PC-3 (cell line): ENCODE data around the gene DCHS2. TPM values are rescaled to one million over a fixed set of nuclear protein-coding genes. Genes with fewer than 3 reads are reported as not detected.

Experiments
- ATAC-seq: fragments of 200-7000 bp; cut with Tn5 transposase; 2 replicates; pipeline ENCODE4 v1.9.1; 2020; ENCODE audit warnings: mild to moderate bottlenecking, moderate library complexity
- BruUV-seq: library from RNA; stranded (reverse); fragments of 400-500 nt; replicated peaks from 2 replicates; lab custom pipeline; 2021; lab: Mats Ljungman, UMichigan
- CTCF ChIA-PET: fragments of 300-600 bp; sonication (Branson Sonifier 250); formaldehyde crosslinking; loops from one replicate; lab custom pipeline; 2022; ENCODE audit warnings: antibody characterized with exemption; lab: Charles Lee
- POLR2A ChIA-PET: fragments of 300-600 bp; sonication (Branson Sonifier 250); formaldehyde crosslinking; loops from one replicate; lab custom pipeline; 2022; ENCODE audit warnings: antibody characterized with exemption; ENCODE audit not compliant: unreplicated experiment; lab: Charles Lee
- DNase-seq: peaks from one replicate; pipeline ENCODE4 v3.0.0-alpha.2; 2015
- H2AFZ ChIP-seq: fragments of 300-600 bp; sonication (generic); 2 replicates; pipeline ENCODE4 v1.6.0; 2016; ENCODE audit warnings: antibody characterized with exemption, low read length
- H3F3A ChIP-seq: fragments of 300-600 bp; sonication (generic); one replicate; pipeline ENCODE4 v1.6.0; 2017; ENCODE audit warnings: antibody characterized with exemption, low read length, control low read depth, mild to moderate bottlenecking; ENCODE audit not compliant: unreplicated experiment
- H3K27ac ChIP-seq: fragments of 300-600 bp; sonication (generic); 2 replicates; pipeline ENCODE4 v1.5.1; 2016; ENCODE audit warnings: mild to moderate bottlenecking, low read length
- H3K27me3 ChIP-seq: fragments of 300-600 bp; sonication (generic); 2 replicates; pipeline ENCODE4 v1.6.1; 2016; ENCODE audit warnings: low read length, mixed read lengths
- H3K36me3 ChIP-seq: fragments of 300-600 bp; sonication (generic); 2 replicates; pipeline ENCODE4 v1.6.1; 2016; ENCODE audit warnings: low read depth, mixed run types, low read length, mixed read lengths
- H3K4me1 ChIP-seq: fragments of 300-600 bp; sonication (generic); 2 replicates; pipeline ENCODE4 v1.5.1; 2016; ENCODE audit warnings: low read length; ENCODE audit not compliant: insufficient read depth
- H3K4me2 ChIP-seq: fragments of 300-600 bp; sonication (generic); 2 replicates; pipeline ENCODE4 v1.6.0; 2016; ENCODE audit warnings: low read length
- H3K4me3 ChIP-seq: fragments of 300-600 bp; sonication (generic); 2 replicates; pipeline ENCODE4 v1.5.1; 2016; ENCODE audit warnings: mild to moderate bottlenecking, low read length, mixed read lengths
- H3K79me2 ChIP-seq: fragments of 300-600 bp; sonication (generic); 2 replicates; pipeline ENCODE4 v1.6.1; 2017; ENCODE audit warnings: low read length, mixed read lengths
- H3K9ac ChIP-seq: fragments of 300-600 bp; sonication (generic); 2 replicates; pipeline ENCODE4 v1.6.0; 2016; ENCODE audit warnings: mild to moderate bottlenecking, low read length
- H3K9me2 ChIP-seq: fragments of 300-600 bp; sonication (generic); replicated peaks from 2 replicates; pipeline ENCODE4 v1.6.1; 2016; ENCODE audit warnings: mixed run types, low read length, mixed read lengths
- H3K9me3 ChIP-seq: fragments of 300-600 bp; sonication (generic); 2 replicates; pipeline ENCODE4 v1.6.1; 2016; ENCODE audit warnings: low read length, mixed read lengths
- H4K20me1 ChIP-seq: fragments of 300-600 bp; sonication (generic); 2 replicates; pipeline ENCODE4 v1.6.1; 2016; ENCODE audit warnings: low read length, mixed read lengths
- CTCF ChIP-seq: fragments of 300-600 bp; sonication (generic); conservative IDR thresholded peaks from 2 replicates; pipeline ENCODE4 v1.5.1; 2017; ENCODE audit warnings: antibody characterized with exemption, low read depth, mild to moderate bottlenecking, low read length
- EZH2 ChIP-seq: fragments of 300-600 bp; sonication (generic); IDR thresholded peaks from one replicate; pipeline ENCODE4 v1.6.1; 2017; ENCODE audit warnings: antibody characterized with exemption, mild to moderate bottlenecking, low read length; ENCODE audit not compliant: unreplicated experiment
- EZH2phosphoT487 ChIP-seq: fragments of 300-600 bp; sonication (generic); IDR thresholded peaks from 2 replicates; pipeline ENCODE4 v1.6.1; 2018; ENCODE audit warnings: mild to moderate bottlenecking, antibody characterized with exemption, low read length, borderline replicate concordance
- intact Hi-C: fragments of 100-400 bp; cut with micrococcal nuclease; formaldehyde crosslinking; loops from 2 replicates; pipeline ENCODE4 v1.9.0; 2023
- total RNA-seq: library from RNA; depleted of rRNA; stranded (reverse); fragments of >200 nt; gene quantifications from 2 replicates; pipeline ENCODE4 v1.2.3, GENCODE V29; 2014

DCHS2 gene
- total RNA-seq, 1 experiment from 2014 or later: 0.22 TPM

GRCh38 chr4:154472858-154473257 lies 18.7 kb downstream of the DCHS2 start:
- POLR2A ChIA-PET: no interaction called here
- H2AFZ ChIP-seq: no peak overlapping the region
- H3K27me3 ChIP-seq: no peaks in the 10 kb centered on the region
- no TSS peak for BruUV-seq
- no peak overlapping the region for H3K4me2 ChIP-seq
- no peak overlapping the region for H3K9ac ChIP-seq
- TF ChIP-seq EZH2 (no peak), EZH2phosphoT487 (no peak), CTCF (no peak)
- H3K36me3 ChIP-seq: no peaks in the 10 kb centered on the region
- H3K4me1 ChIP-seq: peaks cover 6% of the 10 kb centered on the region
- H3K79me2 ChIP-seq: no peaks in the 10 kb centered on the region
- DNase-seq (no peak), ATAC-seq (no peak)
- CTCF ChIA-PET: no interaction called here
- no peak overlapping the region for H3K4me3 ChIP-seq
- H3K9me3 ChIP-seq: no peaks in the 10 kb centered on the region
- H3K27ac ChIP-seq: no peak overlapping the region
- intact Hi-C loops: no loop called here
- no peaks in the 10 kb centered on the region for H3F3A ChIP-seq
- H3K9me2 ChIP-seq: no peaks in the 10 kb centered on the region
- H4K20me1 ChIP-seq: no peaks in the 10 kb centered on the region

DNA sequence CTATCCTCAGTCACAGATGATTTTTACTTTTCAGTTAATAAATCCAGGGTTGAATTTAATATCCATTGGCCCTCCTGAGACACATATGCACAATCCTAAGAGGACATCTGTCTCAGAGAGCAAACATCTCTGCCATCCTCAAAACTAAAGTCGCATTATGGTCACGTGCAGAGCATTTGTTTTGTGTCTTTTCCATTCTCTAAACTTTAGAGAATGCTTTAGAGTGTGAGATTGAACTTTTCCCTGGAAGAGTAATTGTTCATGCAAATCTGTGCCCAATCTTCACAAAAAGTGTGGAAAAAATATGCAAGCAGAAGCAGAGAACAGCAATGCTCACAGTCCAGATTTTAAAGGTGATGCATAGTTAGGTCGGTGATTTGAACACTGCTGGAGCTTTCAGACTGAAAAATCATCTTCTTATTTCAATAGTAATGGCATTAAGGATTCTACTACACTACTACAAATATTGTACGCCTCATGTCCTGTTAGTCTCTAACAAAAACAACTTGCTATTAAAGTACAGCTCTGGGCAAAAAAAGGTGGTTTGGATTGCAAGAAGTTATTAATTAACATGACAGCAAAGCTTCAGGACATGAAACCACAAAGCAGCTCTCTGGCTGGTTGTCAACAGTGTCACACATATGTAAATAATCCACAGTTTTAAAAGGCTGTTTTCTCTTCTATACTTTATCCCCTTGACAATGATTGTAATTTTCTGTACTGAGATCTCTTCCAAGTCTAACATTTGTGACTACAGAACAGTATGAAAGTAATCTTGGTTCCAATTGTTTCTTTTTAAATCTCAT lies 19.9 kb downstream of the DCHS2 start:
- H3K9ac ChIP-seq: no peak overlapping the region
- ATAC-seq (no peak), DNase-seq (peak; percentile 6)
- H3K36me3 ChIP-seq: no peaks in the 10 kb centered on the region
- ChIA-PET CTCF (no interaction called here), POLR2A (no interaction called here)
- no peak overlapping the region for H3K4me3 ChIP-seq
- no TSS peak for BruUV-seq
- peaks cover 11% of the 10 kb centered on the region for H3K4me1 ChIP-seq
- TF ChIP-seq EZH2phosphoT487 (no peak), CTCF (no peak)
- no peaks in the 10 kb centered on the region for H3K27me3 ChIP-seq
- no peak overlapping the region for H3K27ac ChIP-seq
- no peak overlapping the region for H2AFZ ChIP-seq
- no peak overlapping the region for H3K4me2 ChIP-seq
- no peaks in the 10 kb centered on the region for H3K9me2 ChIP-seq
- no peaks in the 10 kb centered on the region for H4K20me1 ChIP-seq
- no peaks in the 10 kb centered on the region for H3F3A ChIP-seq
- intact Hi-C loops: no loop called here
- no peaks in the 10 kb centered on the region for H3K9me3 ChIP-seq
- H3K79me2 ChIP-seq: no peaks in the 10 kb centered on the region

DNA sequence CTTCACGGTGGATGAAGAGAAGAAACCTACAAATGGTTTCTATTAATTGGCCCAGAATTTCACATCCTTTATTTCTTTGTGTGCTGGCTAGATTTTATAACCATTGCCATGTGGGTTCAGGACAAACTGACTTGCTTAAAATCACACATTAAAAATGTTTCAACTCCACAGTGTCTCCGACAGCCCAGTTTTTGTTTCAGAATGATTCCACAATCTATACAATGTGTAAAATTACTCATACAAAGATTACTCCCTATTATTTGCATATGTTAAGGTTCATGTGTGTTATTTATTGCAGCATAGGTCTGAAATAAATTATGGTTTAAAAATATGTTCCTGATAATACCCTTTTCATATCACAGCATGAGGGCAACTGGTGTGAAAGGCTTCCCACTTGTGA lies 20.6 kb downstream of the DCHS2 start:
- Histone ChIP-seq H3K9ac (no peak overlapping the region), H4K20me1 (no peaks in the 10 kb centered on the region), H3K9me3 (no peaks in the 10 kb centered on the region), H3K4me3 (no peak overlapping the region), H3F3A (no peaks in the 10 kb centered on the region), H3K27ac (no peak overlapping the region), H3K9me2 (no peaks in the 10 kb centered on the region), H3K4me1 (peaks cover 11% of the 10 kb centered on the region), H3K79me2 (no peaks in the 10 kb centered on the region), H3K36me3 (no peaks in the 10 kb centered on the region), H2AFZ (no peak overlapping the region), H3K27me3 (no peaks in the 10 kb centered on the region), H3K4me2 (no peak overlapping the region)
- ATAC-seq: no peak
- no TSS peak for BruUV-seq
- ChIA-PET POLR2A (no interaction called here), CTCF (no interaction called here)
- TF ChIP-seq EZH2 (no peak), EZH2phosphoT487 (no peak), CTCF (no peak)
- no peak for DNase-seq
- intact Hi-C loops: no loop called here
